ENCODE data around the gene SPRR1A. TPM values are rescaled to one million over a fixed set of nuclear protein-coding genes. Genes with fewer than 3 reads are reported as not detected.

SPRR1A gene
- polyA plus RNA-seq, 1 donor (not counting 4 experiments of a cell fraction or from before 2014, with no cell fraction given): 18.0 TPM

- TF ChIP-seq, protein P1, sequence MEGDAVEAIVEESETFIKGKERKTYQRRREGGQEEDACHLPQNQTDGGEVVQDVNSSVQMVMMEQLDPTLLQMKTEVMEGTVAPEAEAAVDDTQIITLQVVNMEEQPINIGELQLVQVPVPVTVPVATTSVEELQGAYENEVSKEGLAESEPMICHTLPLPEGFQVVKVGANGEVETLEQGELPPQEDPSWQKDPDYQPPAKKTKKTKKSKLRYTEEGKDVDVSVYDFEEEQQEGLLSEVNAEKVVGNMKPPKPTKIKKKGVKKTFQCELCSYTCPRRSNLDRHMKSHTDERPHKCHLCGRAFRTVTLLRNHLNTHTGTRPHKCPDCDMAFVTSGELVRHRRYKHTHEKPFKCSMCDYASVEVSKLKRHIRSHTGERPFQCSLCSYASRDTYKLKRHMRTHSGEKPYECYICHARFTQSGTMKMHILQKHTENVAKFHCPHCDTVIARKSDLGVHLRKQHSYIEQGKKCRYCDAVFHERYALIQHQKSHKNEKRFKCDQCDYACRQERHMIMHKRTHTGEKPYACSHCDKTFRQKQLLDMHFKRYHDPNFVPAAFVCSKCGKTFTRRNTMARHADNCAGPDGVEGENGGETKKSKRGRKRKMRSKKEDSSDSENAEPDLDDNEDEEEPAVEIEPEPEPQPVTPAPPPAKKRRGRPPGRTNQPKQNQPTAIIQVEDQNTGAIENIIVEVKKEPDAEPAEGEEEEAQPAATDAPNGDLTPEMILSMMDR (optimal IDR thresholded peaks at IDR 0.05 in 1 of 3, IDR thresholded peaks at IDR 0.05 in 1 of 3, conservative IDR thresholded peaks at IDR 0.05 in 1 of 3; ENCODE audit: extremely low read depth in 1 of 3, insufficient read depth in 2 of 3, low read length in 3 of 3): no peak
- TF ChIP-seq EZH2 (IDR thresholded peaks at IDR 0.05; ENCODE audit: low read length): no peak
- Histone ChIP-seq H3K9ac (ENCODE audit: control insufficient read depth, extremely low read depth, insufficient read depth, low read length) (no peak within 1 kb of the TSS), H2AFZ (ENCODE audit: control insufficient read depth, low read length) (no peak within 1 kb of the TSS), H3K27me3 (ENCODE audit: control insufficient read depth, extremely low read depth, insufficient read depth, low read length) (no peaks in the 10 kb centered on the region), H3K9me3 (ENCODE audit: control insufficient read depth, low read depth, low read length) (no peaks in the 10 kb centered on the region), H4K20me1 (ENCODE audit: control insufficient read depth, extremely low read depth, insufficient read depth, low read length) (no peaks in the 10 kb centered on the region), H3K79me2 (ENCODE audit: control insufficient read depth, insufficient read depth, low read length) (no peaks in the 10 kb centered on the region), H3K4me3 (ENCODE audit: control insufficient read depth in 2 of 3, extremely low read depth in 1 of 3, insufficient read depth in 2 of 3, low read depth in 1 of 3, low read length in 3 of 3) (no peak within 1 kb of the TSS), H3K9me1 (ENCODE audit: control insufficient read depth, extremely low read depth, insufficient read depth, low read length) (no peaks in the 10 kb centered on the region), H3K27ac (ENCODE audit: control insufficient read depth, insufficient read depth, low read length) (no peak within 1 kb of the TSS), H3K36me3 (ENCODE audit: control insufficient read depth in 2 of 2, extremely low read depth in 1 of 2, insufficient read depth in 2 of 2, low read length in 2 of 2) (no peaks in the 10 kb centered on the region), H3K4me1 (ENCODE audit: control insufficient read depth, extremely low read depth, insufficient read depth, low read length) (peaks cover 27% of the 10 kb centered on the region), H3K4me2 (ENCODE audit: control insufficient read depth, extremely low read depth, insufficient read depth, low read depth, low read length) (no peak within 1 kb of the TSS)
- FAIRE-seq: no peak
- dilution Hi-C loops (cut with MboI; ENCODE audit: extremely low pct_ligation_motif_present, low sequenced_read_pairs): no loop called here
- DNase-seq (ENCODE audit: low read depth, low spot score): no peak
Measured at GRCh38 chr1:152970495-152970894, 13.4 kb upstream of the SPRR1A start, which contains the start of gene SPRR4. SPRR4 (plus strand) TSS chr1:152970648; CDS start chr1:152971891, 1,243 bp downstream.

DNA sequence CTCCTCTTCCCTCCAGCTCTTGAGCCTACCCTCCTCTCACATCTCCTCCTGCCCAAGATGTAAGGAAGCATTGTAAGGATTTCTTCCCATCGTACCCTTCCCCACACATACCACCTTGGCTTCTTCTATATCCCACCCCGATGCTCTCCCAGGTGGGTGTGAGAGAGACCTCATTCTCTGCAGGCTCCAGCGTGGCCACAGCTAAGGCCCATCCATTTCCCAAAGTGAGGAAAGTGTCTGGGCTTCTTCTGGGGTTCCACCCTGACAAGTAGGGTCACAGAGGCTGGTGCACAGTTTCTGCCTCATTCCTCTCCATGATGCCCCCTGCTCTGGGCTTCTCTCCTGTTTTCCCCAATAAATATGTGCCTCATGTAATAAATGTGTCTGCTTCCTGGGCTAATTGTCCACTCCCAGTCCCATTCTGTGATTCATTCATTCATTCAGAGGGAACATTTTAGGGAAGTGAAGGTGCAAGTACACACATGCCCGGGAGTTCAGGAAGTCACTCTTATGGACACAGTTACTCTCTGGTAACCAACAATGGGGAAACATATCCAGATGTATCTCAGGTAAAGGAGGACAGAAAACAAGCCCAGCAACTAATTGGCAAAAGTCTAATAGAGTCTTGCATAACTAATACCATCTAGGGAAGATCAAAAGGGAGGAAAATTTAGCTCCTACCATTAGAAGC lies 11.5 kb upstream of the SPRR1A start:
- no peaks in the 10 kb centered on the region for H3K9me3 ChIP-seq (ENCODE audit: control insufficient read depth, low read depth, low read length)
- H3K27me3 ChIP-seq (ENCODE audit: control insufficient read depth, extremely low read depth, insufficient read depth, low read length): no peaks in the 10 kb centered on the region
- FAIRE-seq (peak; percentile 87), DNase-seq (ENCODE audit: low read depth, low spot score) (no peak)
- H3K4me2 ChIP-seq (ENCODE audit: control insufficient read depth, extremely low read depth, insufficient read depth, low read depth, low read length): peak overlapping the region; percentile 67
- no peaks in the 10 kb centered on the region for H3K79me2 ChIP-seq (ENCODE audit: control insufficient read depth, insufficient read depth, low read length)
- dilution Hi-C loops (cut with MboI; ENCODE audit: extremely low pct_ligation_motif_present, low sequenced_read_pairs): no loop called here
- TF ChIP-seq EZH2 (IDR thresholded peaks at IDR 0.05; ENCODE audit: low read length): no peak
- TF ChIP-seq, protein P1 (optimal IDR thresholded peaks at IDR 0.05 in 1 of 3, IDR thresholded peaks at IDR 0.05 in 1 of 3, conservative IDR thresholded peaks at IDR 0.05 in 1 of 3; ENCODE audit: extremely low read depth in 1 of 3, insufficient read depth in 2 of 3, low read length in 3 of 3): no peak
- H3K9me1 ChIP-seq (ENCODE audit: control insufficient read depth, extremely low read depth, insufficient read depth, low read length): no peaks in the 10 kb centered on the region
- H3K27ac ChIP-seq (ENCODE audit: control insufficient read depth, insufficient read depth, low read length): peak overlapping the region; percentile 47
- H4K20me1 ChIP-seq (ENCODE audit: control insufficient read depth, extremely low read depth, insufficient read depth, low read length): no peaks in the 10 kb centered on the region
- H3K9ac ChIP-seq (ENCODE audit: control insufficient read depth, extremely low read depth, insufficient read depth, low read length): no peak overlapping the region
- H3K4me1 ChIP-seq (ENCODE audit: control insufficient read depth, extremely low read depth, insufficient read depth, low read length): peaks cover 19% of the 10 kb centered on the region
- no peak overlapping the region for H3K4me3 ChIP-seq (ENCODE audit: control insufficient read depth in 2 of 3, extremely low read depth in 1 of 3, insufficient read depth in 2 of 3, low read depth in 1 of 3, low read length in 3 of 3)
- H2AFZ ChIP-seq (ENCODE audit: control insufficient read depth, low read length): peak overlapping the region; percentile 36
- H3K36me3 ChIP-seq (ENCODE audit: control insufficient read depth in 2 of 2, extremely low read depth in 1 of 2, insufficient read depth in 2 of 2, low read length in 2 of 2): no peaks in the 10 kb centered on the region

All from keratinocyte (primary cell).